GM23248 (cell line): ENCODE results near the gene KDM2A.

Source experiments
- EZH2 ChIP-seq: fragments of 200-600 bp; sonication (generic); IDR thresholded peaks from 2 replicates; pipeline ENCODE4 v1.6.1; 2018; ENCODE audit warnings: antibody characterized with exemption, mild to moderate bottlenecking; ENCODE audit not compliant: insufficient read depth, poor library complexity, severe bottlenecking
- EZH2phosphoT487 ChIP-seq: fragments of 200-600 bp; sonication (generic); IDR thresholded peaks from 2 replicates; pipeline ENCODE4 v1.6.1; 2018; ENCODE audit warnings: antibody characterized with exemption, moderate library complexity, mild to moderate bottlenecking, low read depth; ENCODE audit not compliant: insufficient read depth

DNA sequence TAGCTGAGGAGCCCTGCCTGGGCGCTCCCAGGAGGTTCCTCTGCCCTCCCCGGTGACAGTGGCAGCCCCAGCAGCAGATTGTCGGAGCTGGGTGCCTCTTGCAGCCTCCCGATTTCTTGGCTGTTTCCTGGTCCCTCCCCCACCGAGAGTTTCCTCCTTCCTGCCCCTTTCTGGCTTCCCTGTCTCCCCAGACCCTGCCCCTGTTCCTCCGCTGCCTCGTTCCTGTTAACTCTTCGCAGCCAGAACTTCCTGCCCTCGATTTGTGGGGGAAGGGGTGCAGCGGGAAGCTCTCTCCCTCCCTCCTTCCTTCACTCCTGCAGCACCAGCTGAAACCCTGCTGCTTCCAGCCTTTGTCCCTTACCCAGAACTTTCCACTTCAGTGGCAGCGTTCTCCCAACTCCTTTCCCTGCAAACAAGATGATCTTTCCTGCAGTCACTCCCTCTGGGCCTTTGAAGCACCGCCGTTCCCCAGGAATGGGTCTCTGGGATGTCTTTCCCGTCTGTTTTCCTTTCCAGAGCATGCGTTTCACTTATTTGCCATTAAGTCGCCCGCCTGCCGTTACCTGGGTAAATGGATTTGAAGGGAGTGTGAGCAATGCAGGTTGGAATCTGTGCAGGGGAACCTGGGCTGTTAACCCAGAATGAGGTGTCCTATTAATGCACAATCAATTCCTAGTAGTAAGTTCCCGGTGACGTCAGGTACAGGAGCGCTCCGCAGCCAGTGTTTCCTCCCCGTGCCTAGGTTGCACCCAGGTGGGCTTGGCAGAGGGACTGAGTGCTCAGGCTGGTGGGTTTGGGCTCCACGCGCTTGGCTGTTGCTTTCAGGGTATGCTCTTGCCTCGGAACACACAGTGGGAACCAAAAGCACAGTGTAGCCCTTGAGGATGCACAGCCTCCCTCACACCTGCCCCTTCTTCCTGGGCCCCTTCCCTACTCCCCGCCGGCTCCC, 151.5 kb downstream of the KDM2A start:
- no peak for TF ChIP-seq EZH2phosphoT487
- TF ChIP-seq EZH2: no peak
